Sigmoid colon (tissue), 4 donors: ENCODE results near the gene METTL25.

Experiments
- EP300 ChIP-seq, 4 donors: sonication (generic); formaldehyde crosslinking; IDR thresholded peaks; one replicate each; pipeline ENCODE4 v1.6.1; 2017; ENCODE audit warnings: antibody characterized with exemption in 4 of 4
- POLR2A ChIP-seq, 2 donors: fragments of 450-650 bp; IDR thresholded peaks; one replicate each; pipeline ENCODE4 v1.6.1; 2016; ENCODE audit warnings: antibody characterized with exemption in 2 of 2, mild to moderate bottlenecking in 2 of 2, moderate library complexity in 2 of 2
- POLR2AphosphoS5 ChIP-seq, 4 donors: sonication (generic); formaldehyde crosslinking; IDR thresholded peaks; one replicate each; pipeline ENCODE4 v1.6.1; 2017; ENCODE audit warnings: antibody characterized with exemption in 4 of 4
- TF ChIP-seq, protein P1 (sequence below), 4 experiments: fragments of 450-650 bp in 3 of 4; fragments of 200-600 bp in 1 of 4; IDR thresholded peaks; one replicate each; pipeline ENCODE4 v1.5.1; 2016 to 2019; ENCODE audit warnings: antibody characterized with exemption in 4 of 4, mild to moderate bottlenecking in 3 of 4, moderate library complexity in 2 of 4

DNA sequence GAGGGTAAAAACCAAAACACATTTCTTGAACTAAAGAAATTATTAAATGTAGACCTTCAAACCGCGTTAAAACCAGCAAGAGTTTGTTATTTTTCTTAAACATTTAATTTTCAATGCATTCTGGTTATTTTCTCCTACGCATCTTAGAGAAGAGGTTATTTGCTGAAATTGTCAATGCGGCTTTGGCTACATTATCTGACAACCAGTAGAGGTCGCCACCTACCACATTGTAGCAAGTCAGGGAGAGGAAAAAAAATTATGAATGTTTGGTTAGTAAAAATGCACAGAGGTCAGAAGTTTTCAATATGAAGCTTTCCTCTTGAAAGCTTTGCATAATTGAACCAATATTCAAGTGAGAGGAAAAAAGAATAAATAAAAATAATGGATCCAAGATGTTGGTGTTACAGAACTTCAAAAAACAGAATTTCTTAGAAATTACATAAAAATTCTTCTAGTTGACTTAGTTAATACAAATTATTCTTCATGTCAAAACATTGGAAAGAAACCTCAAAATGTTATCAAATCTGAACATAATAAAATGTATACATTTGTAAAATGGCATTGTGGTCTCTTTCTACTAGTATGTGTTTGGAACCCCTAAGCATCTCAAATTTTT, 168.9 kb downstream of the METTL25 start:
- TF ChIP-seq, protein P1, sequence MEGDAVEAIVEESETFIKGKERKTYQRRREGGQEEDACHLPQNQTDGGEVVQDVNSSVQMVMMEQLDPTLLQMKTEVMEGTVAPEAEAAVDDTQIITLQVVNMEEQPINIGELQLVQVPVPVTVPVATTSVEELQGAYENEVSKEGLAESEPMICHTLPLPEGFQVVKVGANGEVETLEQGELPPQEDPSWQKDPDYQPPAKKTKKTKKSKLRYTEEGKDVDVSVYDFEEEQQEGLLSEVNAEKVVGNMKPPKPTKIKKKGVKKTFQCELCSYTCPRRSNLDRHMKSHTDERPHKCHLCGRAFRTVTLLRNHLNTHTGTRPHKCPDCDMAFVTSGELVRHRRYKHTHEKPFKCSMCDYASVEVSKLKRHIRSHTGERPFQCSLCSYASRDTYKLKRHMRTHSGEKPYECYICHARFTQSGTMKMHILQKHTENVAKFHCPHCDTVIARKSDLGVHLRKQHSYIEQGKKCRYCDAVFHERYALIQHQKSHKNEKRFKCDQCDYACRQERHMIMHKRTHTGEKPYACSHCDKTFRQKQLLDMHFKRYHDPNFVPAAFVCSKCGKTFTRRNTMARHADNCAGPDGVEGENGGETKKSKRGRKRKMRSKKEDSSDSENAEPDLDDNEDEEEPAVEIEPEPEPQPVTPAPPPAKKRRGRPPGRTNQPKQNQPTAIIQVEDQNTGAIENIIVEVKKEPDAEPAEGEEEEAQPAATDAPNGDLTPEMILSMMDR (IDR thresholded peaks at IDR 0.05), result peak; percentile 48 to 78 (median 74)
- TF ChIP-seq POLR2A (IDR thresholded peaks at IDR 0.05), result no peak
- no peak for TF ChIP-seq EP300 (IDR thresholded peaks at IDR 0.05)
- no peak for TF ChIP-seq POLR2AphosphoS5 (IDR thresholded peaks at IDR 0.05)
